GM12878 (cell line): ENCODE data around the gene NALF2. TPM values are rescaled to one million over a fixed set of nuclear protein-coding genes. Genes with fewer than 3 reads are reported as not detected.

Experiments
- JUND ChIP-seq: IDR thresholded peaks from 2 replicates; pipeline ENCODE4 v1.6.1; 2012; ENCODE audit warnings: low read depth, mild to moderate bottlenecking, low read length, improper control_type of control experiment, moderate library complexity
- MEF2B ChIP-seq: fragments of 450-650 bp; IDR thresholded peaks from 2 replicates; pipeline ENCODE4 v1.6.1; 2018; ENCODE audit warnings: mild to moderate bottlenecking, moderate library complexity; ENCODE audit not compliant: partially characterized antibody, poor library complexity, severe bottlenecking
- NKRF ChIP-seq: fragments of 450-650 bp; conservative IDR thresholded peaks from 2 replicates; pipeline ENCODE4 v1.6.1; 2017; ENCODE audit warnings: mild to moderate bottlenecking, moderate library complexity
- POLR2AphosphoS2 ChIP-seq: IDR thresholded peaks from 2 replicates; pipeline ENCODE4 v1.6.1; 2011; ENCODE audit warnings: low read depth, mild to moderate bottlenecking, low read length, improper control_type of control experiment, moderate library complexity
- TAF1 ChIP-seq: IDR thresholded peaks from 2 replicates; pipeline ENCODE4 v1.6.1; 2011; ENCODE audit warnings: mild to moderate bottlenecking, low read depth, low read length, borderline replicate concordance
- ZBTB11 ChIP-seq: fragments of 450-650 bp; formaldehyde crosslinking; IDR thresholded peaks from 2 replicates; pipeline ENCODE4 v1.5.0; 2022; ENCODE audit warnings: mild to moderate bottlenecking, missing genetic modification characterization
- polyA plus RNA-seq, 11 experiments: library from polyadenylated mRNA; depleted of rRNA in 4 of 11; unstranded in 6 of 11; stranded (reverse) in 5 of 11; fragments of >200 nt; fragmentation: Nextera tagmentation in 4 of 11; fragmentation: Illumina TruSeq in 1 of 11; extraction: Ambion mirVana in 4 of 11; extraction: Trizol in 1 of 11; gene quantifications; 1 replicate in 1 of 11; 2 replicates in 10 of 11; pipeline versions ENCODE4 v1.2.1 to v1.2.3, GENCODE V29; 2011 to 2016; ENCODE audit warnings: inconsistent platforms in 2 of 11, missing spikeins in 2 of 11, low read depth in 1 of 11
- total RNA-seq, 4 experiments: library from RNA; depleted of rRNA in 3 of 4; stranded (reverse); fragments of >200 nt in 3 of 4; fragmentation: Illumina TruSeq in 1 of 4; extraction: Trizol in 1 of 4; gene quantifications; 2 replicates each; pipeline versions ENCODE4 v1.2.1 to v1.2.3, GENCODE V29; 2013 to 2021

The NALF2 gene
- total and polyA plus RNA-seq, 10 of the 15 experiments (the other 5 are each of a cell fraction or from before 2014, with no cell fraction given), result not detected

- TF ChIP-seq MEF2B (no peak), POLR2AphosphoS2 (no peak), JUND (no peak), ZBTB11 (CRISPR knock-in tag) (no peak), TAF1 (no peak), NKRF (no peak)
- TF ChIP-seq, all 136 proteins: peak for 0
Observed at GRCh38 chrX:69505772-69506616, 1.9 kb downstream of the NALF2 start (continued).
